Measurements from ENCODE around the gene CIB4. TPM values are rescaled to one million over a fixed set of nuclear protein-coding genes. Genes with fewer than 3 reads are reported as not detected.

CIB4 gene
- total and polyA plus RNA-seq, 2 of the 13 experiments (the other 11 are each of a cell fraction or from before 2014, with no cell fraction given) = not detected

GRCh38 chr2:26615336-26615859 is 25.8 kb downstream of the CIB4 start:
- in situ Hi-C loops (cut with HindIII; ENCODE audit: extremely low pct_ligation_motif_present, low pct_unique_long_range_greater_than_20kb) (no loop called here), intact Hi-C loops (cut with micrococcal nuclease; ENCODE audit: unreplicated experiment) (no loop called here)
- peaks cover 20% of the 10 kb centered on the region for H3K4me1 ChIP-seq (ENCODE audit: insufficient read depth, low read length)
- WGBS (ENCODE audit: low lambda C conversion rate) = 7% methylated on average over 10 of the region's 10 CpGs
- no peak overlapping the region for H2AFZ ChIP-seq (ENCODE audit: low read length)
- TF ChIP-seq PLRG1 (conservative IDR thresholded peaks at IDR 0.05) = no peak
- no peak for TF ChIP-seq ZNF580 (CRISPR knock-in tag; IDR thresholded peaks at IDR 0.05; ENCODE audit: borderline replicate concordance, low read depth)
- TF ChIP-seq ZNF101 (CRISPR knock-in tag; IDR thresholded peaks at IDR 0.05; ENCODE audit: borderline replicate concordance, low read depth) = no peak
- TF ChIP-seq ZNF629 (CRISPR knock-in tag; conservative IDR thresholded peaks at IDR 0.05) = peak; percentile 93
- no peak for TF ChIP-seq RBFOX2 (IDR thresholded peaks at IDR 0.05; ENCODE audit: low read depth, low read length)
- TF ChIP-seq NRL (CRISPR knock-in tag; IDR thresholded peaks at IDR 0.05; ENCODE audit: borderline replicate concordance) = no peak
- no peak for TF ChIP-seq ZNF878 (CRISPR knock-in tag; IDR thresholded peaks at IDR 0.05)
- no peak for TF ChIP-seq ZBTB4 (CRISPR knock-in tag; IDR thresholded peaks at IDR 0.05; ENCODE audit: borderline replicate concordance)
- TF ChIP-seq HNF1B (CRISPR knock-in tag; IDR thresholded peaks at IDR 0.05) = no peak
- TF ChIP-seq IRF1 (CRISPR knock-in tag; IDR thresholded peaks at IDR 0.05; ENCODE audit: low read depth) = no peak
- TF ChIP-seq CTCF (CRISPR knock-in tag; IDR thresholded peaks at IDR 0.05) = peak; percentile 50
- peak; percentile 49 for TF ChIP-seq STAG1 (CRISPR knock-in tag; IDR thresholded peaks at IDR 0.05)
- no TSS peak for BruUV-seq (replicated peaks)
- ATAC-seq = peak; percentile 31
- H3K9me3 ChIP-seq (ENCODE audit: low read length) = no peaks in the 10 kb centered on the region
- no peak for DNase-seq (ENCODE audit: low spot score)
- POLR2A ChIA-PET = no interaction called here
- no peak overlapping the region for H3K4me2 ChIP-seq (ENCODE audit: low read depth, low read length)
- H4K20me1 ChIP-seq (ENCODE audit: insufficient read depth, low read length) = no peaks in the 10 kb centered on the region
- no peak overlapping the region for H3K27ac ChIP-seq (ENCODE audit: extremely low read length, insufficient read depth, low read length)
- H3K4me3 ChIP-seq (replicated peaks in 1 of 3; ENCODE audit: insufficient read depth in 1 of 3, low read depth in 2 of 3, low read length in 3 of 3) = no peak overlapping the region
- no peaks in the 10 kb centered on the region for H3K79me2 ChIP-seq (ENCODE audit: insufficient read depth, low read length)
- H3K9ac ChIP-seq (ENCODE audit: insufficient read depth, low read depth, low read length) = no peak overlapping the region
- H3K27me3 ChIP-seq (ENCODE audit: control insufficient read depth in 1 of 2, insufficient read depth in 2 of 2, low read length in 2 of 2) = peaks cover 2 to 81% of the 10 kb centered on the region in 2 experiments
- CTCF ChIA-PET (ENCODE audit: low intra/inter-chr PET ratio, low total read pairs) = interaction anchor here (1.5 kb wide), 1 partner anchor 130 kb away, joined by 7 read pairs; no protein-coding TSS in a partner anchor
- H3K36me3 ChIP-seq (replicated peaks in 1 of 2; ENCODE audit: control insufficient read depth in 1 of 2, insufficient read depth in 2 of 2, low read length in 2 of 2) = no peaks in the 10 kb centered on the region
- FAIRE-seq = no peak

Data from HepG2 (cell line).